ENCODE measurements around the gene NOTCH3.

NOTCH3 gene

DNA sequence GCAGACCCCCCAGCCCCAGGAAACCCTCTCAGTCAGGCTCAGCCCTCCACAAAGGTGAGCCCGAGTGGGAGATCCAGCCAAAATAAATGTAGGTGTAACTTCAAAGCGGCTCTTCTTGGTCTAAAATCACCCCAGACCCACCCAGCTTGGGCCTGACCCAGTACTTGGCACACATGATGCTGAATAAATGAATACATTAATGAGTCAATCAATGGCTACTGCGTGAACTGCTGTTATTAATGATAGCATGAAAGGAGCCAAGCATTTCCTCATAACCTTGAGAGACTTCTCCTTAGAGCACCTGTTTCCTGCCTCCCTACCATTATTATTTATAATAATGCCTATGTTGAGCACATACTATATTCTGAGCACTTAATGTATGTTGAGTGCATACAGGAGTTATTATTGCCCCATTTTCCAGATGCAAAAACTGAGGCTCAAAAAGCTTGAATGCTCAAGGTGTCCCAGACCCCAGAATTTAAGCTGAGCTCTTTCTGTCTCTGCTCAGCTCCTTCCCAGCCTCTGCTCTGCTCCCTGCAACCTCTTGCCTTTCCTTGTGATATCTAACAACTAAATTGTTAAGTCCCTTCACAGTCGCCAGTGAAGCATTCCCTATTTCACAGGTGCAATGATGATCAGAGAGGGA is 4.3 kb downstream of the NOTCH3 start:
- H3K36me3 Mint-ChIP-seq (ENCODE audit: low read depth), result no peaks in the 10 kb centered on the region
- no peak overlapping the region for H3K4me3 Mint-ChIP-seq
- peaks cover 4% of the 10 kb centered on the region for H3K4me1 Mint-ChIP-seq (ENCODE audit: low read depth)
- no peak overlapping the region for H3K27ac Mint-ChIP-seq
- no peak for DNase-seq (ENCODE audit: low spot score)
- H3K27me3 Mint-ChIP-seq (ENCODE audit: low read depth), result peaks cover 52% of the 10 kb centered on the region
- H3K9me3 Mint-ChIP-seq, result no peaks in the 10 kb centered on the region

DNA sequence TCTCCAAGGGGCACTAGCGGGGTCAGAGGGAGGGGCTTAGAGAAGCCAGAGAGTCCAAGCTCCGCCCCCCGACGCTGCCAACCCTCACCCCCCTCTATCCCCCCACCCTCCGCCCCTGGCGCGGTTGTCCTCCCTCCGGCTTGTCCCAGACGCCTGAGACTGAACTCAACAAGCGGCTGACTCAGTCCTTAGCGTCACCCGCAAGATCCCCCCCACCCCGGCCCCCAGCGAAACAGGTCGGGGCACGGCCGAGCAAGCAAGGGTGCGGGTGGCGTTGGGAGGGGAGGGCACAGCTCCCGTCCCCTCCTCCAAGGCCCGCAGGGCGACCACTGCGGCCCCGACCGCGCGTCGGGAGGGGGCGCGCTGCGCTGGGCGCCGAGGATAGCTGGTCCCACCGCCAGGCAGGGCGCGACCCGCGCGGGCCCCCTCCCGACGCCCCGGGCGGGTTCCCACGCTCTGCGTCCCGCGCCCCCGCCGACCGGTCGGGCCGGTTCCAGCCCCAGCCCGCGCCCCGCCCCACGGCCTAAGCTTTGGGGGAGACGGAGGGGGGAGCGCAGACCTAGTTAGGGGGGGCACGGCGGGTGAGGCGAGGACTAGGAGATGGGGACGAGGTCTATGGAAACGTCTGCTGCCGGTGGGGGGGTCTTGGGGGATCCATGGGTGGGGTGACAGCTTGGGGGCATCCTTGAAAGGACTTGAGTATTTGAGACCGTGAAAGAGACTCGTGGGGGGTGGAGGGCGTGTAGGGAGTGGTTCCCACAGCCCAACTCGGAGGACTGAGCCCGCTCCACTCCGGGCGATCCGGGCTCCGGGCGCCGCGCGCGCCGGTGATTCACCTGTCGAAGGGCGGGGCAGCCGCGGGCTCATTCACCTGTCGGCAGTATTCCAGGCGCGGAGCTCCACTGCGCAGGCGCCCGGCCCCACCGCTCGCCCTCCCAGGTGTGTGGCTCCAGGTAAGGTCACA is 5.1 kb downstream of the NOTCH3 start:
- Mint-ChIP-seq H3K27me3 (ENCODE audit: low read depth) (peaks cover 47% of the 10 kb centered on the region), H3K9me3 (no peaks in the 10 kb centered on the region), H3K27ac (no peak overlapping the region), H3K4me1 (ENCODE audit: low read depth) (peaks cover 4% of the 10 kb centered on the region), H3K4me3 (no peak overlapping the region), H3K36me3 (ENCODE audit: low read depth) (no peaks in the 10 kb centered on the region)
- DNase-seq (ENCODE audit: low spot score), result no peak

DNA sequence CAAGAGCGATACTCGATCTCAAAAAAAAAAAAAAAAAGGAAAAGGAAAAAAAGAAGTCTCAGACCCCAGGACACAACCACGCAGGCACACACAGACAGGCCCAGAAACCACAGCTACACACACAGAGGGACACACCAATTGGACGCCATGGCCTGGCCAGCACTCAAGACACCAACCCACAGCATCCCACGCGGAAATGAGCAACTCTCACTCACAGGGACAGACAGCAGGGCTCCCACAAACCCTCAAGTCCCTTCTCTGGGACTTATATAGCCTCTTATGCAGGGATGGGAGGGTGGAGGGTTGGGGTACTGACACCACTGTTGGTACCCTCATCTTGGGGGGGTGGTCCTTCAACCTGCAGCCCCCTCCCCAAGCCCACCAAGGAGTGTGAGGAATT is 5.9 kb downstream of the NOTCH3 start:
- no peaks in the 10 kb centered on the region for H3K36me3 Mint-ChIP-seq (ENCODE audit: low read depth)
- H3K27ac Mint-ChIP-seq, result no peak overlapping the region
- DNase-seq (ENCODE audit: low spot score), result no peak
- no peak overlapping the region for H3K4me3 Mint-ChIP-seq
- peaks cover 4% of the 10 kb centered on the region for H3K4me1 Mint-ChIP-seq (ENCODE audit: low read depth)
- H3K27me3 Mint-ChIP-seq (ENCODE audit: low read depth), result peaks cover 45% of the 10 kb centered on the region
- H3K9me3 Mint-ChIP-seq, result no peaks in the 10 kb centered on the region

DNA sequence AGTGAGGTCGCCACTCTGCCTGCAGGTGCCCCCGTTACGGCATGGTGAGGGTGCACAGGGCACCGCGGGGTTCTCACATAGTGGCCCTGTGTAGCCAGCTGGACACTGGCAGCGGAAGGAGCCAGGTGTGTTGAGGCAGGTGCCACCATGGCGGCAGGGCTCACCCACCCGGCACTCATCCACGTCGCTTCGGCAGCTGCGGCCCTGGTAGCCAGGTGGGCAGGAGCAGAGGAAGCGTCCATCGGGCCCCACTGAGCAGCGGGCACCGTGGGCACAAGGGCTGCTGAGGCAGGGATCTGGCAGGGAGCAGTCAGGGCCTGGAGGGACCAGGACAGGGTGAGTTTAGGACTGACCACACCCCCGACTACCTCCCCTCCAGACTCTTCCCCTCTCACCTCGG is 8.8 kb downstream of the NOTCH3 start:
- Mint-ChIP-seq H3K4me3 (no peak overlapping the region), H3K27me3 (ENCODE audit: low read depth) (peaks cover 25% of the 10 kb centered on the region)

DNA sequence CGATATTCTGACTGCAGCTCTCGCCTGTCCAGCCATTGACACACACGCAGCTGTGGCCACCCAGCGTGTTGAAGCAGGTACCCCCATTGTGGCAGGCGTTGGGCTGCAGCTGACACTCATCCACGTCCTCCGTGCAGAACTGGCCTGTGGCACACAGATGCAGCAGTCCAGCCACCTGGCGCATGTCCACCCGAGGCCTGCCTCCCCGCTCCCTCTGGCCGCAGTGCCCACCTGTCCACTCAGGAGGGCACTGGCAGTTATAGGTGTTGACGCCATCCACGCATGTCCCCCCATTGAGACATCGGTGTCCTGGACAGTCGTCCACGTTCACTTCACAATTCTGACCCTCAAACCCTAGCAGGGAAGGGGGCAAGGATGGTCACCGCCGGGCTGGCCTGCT is 9.3 kb downstream of the NOTCH3 start:
- DNase-seq (ENCODE audit: low spot score), result no peak
- no peak overlapping the region for H3K4me3 Mint-ChIP-seq
- H3K9me3 Mint-ChIP-seq, result no peaks in the 10 kb centered on the region
- no peak overlapping the region for H3K27ac Mint-ChIP-seq
- H3K36me3 Mint-ChIP-seq (ENCODE audit: low read depth), result no peaks in the 10 kb centered on the region
- H3K4me1 Mint-ChIP-seq (ENCODE audit: low read depth), result no peaks in the 10 kb centered on the region
- peaks cover 21% of the 10 kb centered on the region for H3K27me3 Mint-ChIP-seq (ENCODE audit: low read depth)

More for the DNA sequence above, 8.8 kb downstream of the NOTCH3 start:
- no peak for DNase-seq (ENCODE audit: low spot score)
- no peak overlapping the region for H3K27ac Mint-ChIP-seq
- H3K4me1 Mint-ChIP-seq (ENCODE audit: low read depth), result no peaks in the 10 kb centered on the region
- H3K9me3 Mint-ChIP-seq, result no peaks in the 10 kb centered on the region
- no peaks in the 10 kb centered on the region for H3K36me3 Mint-ChIP-seq (ENCODE audit: low read depth)

DNA sequence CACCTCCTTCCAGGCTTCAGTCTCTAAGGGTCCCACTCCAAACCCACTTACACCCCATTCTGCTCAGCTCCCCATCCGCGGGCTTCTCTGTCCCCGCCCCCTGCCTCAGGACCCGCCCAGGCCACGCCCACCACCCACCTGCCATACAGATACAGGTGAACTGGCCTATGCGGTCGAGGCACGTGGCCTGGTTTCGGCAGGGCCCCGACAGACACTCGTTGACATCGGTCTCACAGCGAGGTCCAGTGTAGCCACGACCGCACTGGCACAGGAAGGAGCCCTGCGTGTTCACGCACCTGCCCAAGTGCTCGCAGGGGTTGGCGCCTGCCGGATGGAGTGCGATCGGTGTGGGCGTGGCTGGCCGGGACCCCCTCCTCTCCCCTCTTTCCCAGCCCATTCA is 11.9 kb downstream of the NOTCH3 start:
- Mint-ChIP-seq H3K4me1 (ENCODE audit: low read depth) (no peaks in the 10 kb centered on the region), H3K9me3 (no peaks in the 10 kb centered on the region), H3K27me3 (ENCODE audit: low read depth) (peaks cover under 1% of the 10 kb centered on the region), H3K27ac (no peak overlapping the region), H3K36me3 (ENCODE audit: low read depth) (no peaks in the 10 kb centered on the region), H3K4me3 (no peak overlapping the region)
- no peak for DNase-seq (ENCODE audit: low spot score)

DNA sequence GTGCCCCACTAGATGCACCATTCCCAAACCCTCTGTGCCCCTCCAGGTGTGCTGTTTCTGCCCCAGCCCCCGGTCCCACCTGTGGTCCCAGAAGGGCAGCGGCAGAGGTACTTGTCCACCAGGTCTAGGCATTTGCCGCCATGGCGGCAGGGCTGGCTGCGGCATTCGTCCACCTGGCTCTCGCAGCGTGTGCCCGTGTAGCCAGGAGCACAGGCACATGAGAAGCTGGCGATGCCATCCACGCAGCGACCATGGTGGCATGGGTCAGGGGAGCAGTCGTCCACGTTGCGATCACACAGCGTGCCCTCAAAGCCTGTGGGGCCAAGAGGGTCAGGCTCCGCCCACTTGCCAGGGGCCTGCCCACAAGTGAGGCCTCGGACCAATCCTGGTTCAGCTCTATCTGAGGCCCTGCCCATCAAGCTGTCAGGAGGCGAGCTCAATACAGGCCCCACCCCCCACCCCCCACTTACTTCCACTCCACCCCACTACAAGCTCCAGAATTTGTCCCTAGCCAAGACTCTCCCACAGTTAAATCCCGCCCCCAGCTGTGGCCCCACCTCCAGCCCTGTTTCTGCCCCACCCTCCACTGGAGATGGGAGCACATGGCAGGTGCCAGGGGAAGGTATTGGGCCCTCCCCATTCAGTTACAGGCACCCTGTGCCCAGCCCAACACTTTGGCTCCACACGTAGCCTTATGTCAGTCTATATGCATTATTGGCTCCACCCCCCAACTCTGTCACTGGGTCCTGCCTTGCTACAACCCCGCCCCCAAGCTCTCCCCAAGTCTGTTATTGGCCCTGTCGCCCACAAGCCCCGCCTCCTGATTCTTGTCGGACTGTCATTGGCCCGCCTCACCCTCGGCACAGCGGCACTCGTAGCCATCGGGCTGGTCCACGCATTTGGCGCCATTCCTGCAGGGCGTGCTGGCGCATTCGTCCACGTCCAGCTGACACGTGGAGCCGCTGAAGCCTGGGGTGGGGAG is 13.5 kb downstream of the NOTCH3 start:
- Mint-ChIP-seq H3K4me3 (no peak overlapping the region), H3K4me1 (ENCODE audit: low read depth) (no peaks in the 10 kb centered on the region), H3K27ac (no peak overlapping the region), H3K9me3 (no peaks in the 10 kb centered on the region), H3K27me3 (ENCODE audit: low read depth) (no peaks in the 10 kb centered on the region), H3K36me3 (ENCODE audit: low read depth) (no peaks in the 10 kb centered on the region)
- no peak for DNase-seq (ENCODE audit: low spot score)

DNA sequence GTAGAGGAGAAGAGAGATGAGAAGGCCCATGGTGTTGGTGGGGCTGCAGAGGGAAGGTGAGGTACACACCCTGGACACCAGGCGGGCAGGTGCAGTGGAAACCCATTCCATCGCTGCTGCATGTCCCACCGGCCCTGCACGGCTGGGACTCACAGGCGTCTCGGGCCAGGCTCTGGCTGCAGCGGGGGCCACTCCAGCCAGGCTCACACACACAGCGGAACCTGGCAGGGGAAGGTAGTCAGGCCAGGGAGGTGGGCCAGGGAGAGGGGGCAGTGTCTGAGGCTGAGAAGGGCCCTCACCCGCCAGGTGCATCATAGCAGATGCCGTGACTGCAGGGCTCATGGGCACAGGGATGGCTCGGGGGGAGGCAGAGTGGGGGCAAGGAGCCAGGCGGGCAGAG is 15.6 kb downstream of the NOTCH3 start:
- Mint-ChIP-seq H3K9me3 (no peaks in the 10 kb centered on the region), H3K27ac (no peak overlapping the region), H3K36me3 (ENCODE audit: low read depth) (no peaks in the 10 kb centered on the region), H3K4me1 (ENCODE audit: low read depth) (no peaks in the 10 kb centered on the region), H3K27me3 (ENCODE audit: low read depth) (no peaks in the 10 kb centered on the region), H3K4me3 (no peak overlapping the region)
- no peak for DNase-seq (ENCODE audit: low spot score)

DNA sequence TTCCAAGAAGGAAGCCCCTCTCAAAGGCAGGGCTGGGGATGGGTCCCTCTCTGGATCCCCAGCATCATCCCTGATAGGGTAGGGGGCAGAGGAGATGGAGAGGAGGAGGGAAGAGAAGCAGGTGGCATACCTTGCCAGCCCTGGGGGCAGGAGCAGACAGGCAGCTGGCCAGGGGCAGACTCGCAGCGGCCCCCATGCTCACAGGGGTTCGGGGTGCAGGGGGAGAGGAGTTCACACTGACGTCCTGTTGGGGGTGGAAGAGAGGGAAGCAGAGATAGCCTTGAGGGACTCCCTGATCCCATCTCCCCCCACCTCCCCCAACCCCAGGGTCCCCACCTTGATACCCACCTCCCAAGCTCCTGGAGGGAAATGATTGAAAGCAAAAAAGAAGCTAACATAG is 16.0 kb downstream of the NOTCH3 start:
- Mint-ChIP-seq H3K9me3 (no peaks in the 10 kb centered on the region), H3K4me3 (no peak overlapping the region), H3K27ac (no peak overlapping the region), H3K27me3 (ENCODE audit: low read depth) (no peaks in the 10 kb centered on the region), H3K4me1 (ENCODE audit: low read depth) (no peaks in the 10 kb centered on the region), H3K36me3 (ENCODE audit: low read depth) (no peaks in the 10 kb centered on the region)
- no peak for DNase-seq (ENCODE audit: low spot score)

DNA sequence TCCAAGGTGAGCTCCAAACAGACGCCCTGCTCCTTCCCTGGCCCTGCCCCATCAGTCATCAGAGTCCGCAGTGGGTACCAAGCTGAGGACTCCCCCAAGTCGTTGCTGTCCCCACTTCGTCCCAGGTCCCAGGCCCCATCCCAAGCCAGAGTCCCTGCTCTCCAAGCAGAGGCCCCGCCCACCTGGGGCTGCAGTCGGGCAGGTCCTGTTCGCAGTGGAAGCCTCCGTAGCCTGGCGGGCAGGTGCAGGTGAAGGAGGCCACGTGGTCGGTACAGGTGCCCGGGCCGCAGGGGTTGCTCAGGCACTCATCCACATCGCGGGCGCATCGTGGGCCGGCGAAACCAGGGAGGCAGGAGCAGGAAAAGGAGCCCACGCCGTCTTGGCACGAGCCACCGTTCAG is 19.4 kb downstream of the NOTCH3 start:
- peaks cover 7% of the 10 kb centered on the region for H3K27me3 Mint-ChIP-seq (ENCODE audit: low read depth)
- no peaks in the 10 kb centered on the region for H3K9me3 Mint-ChIP-seq
- no peak overlapping the region for H3K4me3 Mint-ChIP-seq
- H3K4me1 Mint-ChIP-seq (ENCODE audit: low read depth), result peaks cover 5% of the 10 kb centered on the region
- DNase-seq (ENCODE audit: low spot score), result no peak
- no peaks in the 10 kb centered on the region for H3K36me3 Mint-ChIP-seq (ENCODE audit: low read depth)
- no peak overlapping the region for H3K27ac Mint-ChIP-seq

DNA sequence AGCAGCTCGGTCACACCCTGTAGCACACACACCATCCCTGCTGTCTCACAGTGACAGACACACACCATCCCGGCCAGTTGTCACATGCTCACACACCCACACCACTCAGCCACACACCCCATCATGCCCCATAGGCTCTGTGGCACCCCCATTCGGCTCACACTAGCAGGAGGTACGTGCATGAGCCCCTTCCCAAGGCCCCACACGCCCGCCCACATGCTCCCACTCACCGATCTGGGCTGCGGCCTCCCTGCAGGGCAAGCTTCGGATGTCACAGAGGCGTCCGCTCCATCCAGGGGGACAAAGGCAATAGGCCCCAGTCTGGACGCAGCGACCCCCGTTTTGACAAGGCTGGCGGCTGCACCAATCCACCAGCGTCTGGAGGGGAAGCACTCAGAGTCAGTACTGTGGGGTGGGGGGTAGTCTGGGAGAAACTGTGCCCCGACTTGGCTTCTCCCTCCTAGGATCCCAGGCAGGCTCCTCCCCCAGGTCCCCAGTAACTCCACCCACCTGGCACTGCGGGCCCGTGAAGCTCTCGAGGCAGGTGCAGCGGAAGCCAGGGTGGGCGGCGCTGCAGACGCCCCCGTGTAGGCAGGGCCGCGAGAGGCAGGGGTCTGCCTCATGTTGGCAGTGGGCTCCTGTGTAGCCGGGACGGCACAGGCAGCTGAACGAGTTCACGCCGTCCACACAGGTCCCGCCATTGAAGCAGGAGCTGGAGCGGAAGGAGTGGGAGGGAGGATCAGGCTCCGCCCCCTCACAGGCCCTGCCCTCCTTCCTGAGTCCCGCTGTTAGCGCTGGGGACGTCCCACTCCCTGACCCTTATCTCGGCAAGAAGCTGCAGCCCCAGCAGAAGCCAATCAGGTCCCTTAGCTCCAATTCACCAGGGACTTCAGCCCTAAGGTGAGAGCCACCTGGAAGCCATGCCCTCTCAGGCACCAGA is 20.1 kb downstream of the NOTCH3 start:
- Mint-ChIP-seq H3K36me3 (ENCODE audit: low read depth) (no peaks in the 10 kb centered on the region), H3K4me1 (ENCODE audit: low read depth) (peaks cover 5% of the 10 kb centered on the region), H3K9me3 (no peaks in the 10 kb centered on the region), H3K27ac (no peak overlapping the region), H3K4me3 (no peak overlapping the region), H3K27me3 (ENCODE audit: low read depth) (peaks cover 9% of the 10 kb centered on the region)
- no peak for DNase-seq (ENCODE audit: low spot score)

DNA sequence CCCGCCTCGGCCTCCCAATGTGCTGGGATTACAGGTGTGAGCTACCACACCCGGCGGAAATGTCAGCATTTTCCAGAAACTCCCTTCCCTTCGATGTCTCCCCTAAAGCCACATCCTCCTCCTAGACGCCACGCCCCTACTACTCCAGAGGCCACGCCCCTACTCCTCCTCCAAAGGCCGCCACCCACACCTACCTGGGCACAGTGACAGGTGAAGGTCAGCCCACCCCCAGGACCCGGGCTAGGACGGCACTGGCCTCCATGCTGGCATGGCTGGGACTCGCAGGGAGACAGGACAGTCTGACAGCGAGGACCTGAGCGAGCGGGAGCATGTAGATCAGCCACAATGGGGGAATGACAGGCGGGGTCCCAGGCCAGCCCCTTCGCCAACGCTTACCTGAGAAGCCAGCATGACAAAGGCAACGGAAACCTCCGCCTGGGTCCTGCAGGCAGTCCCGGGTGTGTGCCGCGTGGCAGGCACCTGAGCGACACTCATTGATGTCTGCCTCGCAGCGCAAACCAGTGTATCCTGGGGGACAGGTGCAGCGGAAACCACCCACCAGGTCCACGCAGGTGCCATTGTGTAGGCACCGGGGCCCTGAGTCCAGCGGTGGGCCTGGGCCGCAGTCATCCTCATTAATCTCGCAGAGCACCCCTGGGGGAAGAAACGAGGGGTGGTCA is 22.0 kb downstream of the NOTCH3 start:
- Mint-ChIP-seq H3K27me3 (ENCODE audit: low read depth) (peaks cover 10% of the 10 kb centered on the region), H3K9me3 (no peaks in the 10 kb centered on the region), H3K4me1 (ENCODE audit: low read depth) (peaks cover 5% of the 10 kb centered on the region), H3K4me3 (no peak overlapping the region), H3K27ac (no peak overlapping the region), H3K36me3 (ENCODE audit: low read depth) (no peaks in the 10 kb centered on the region)
- DNase-seq (ENCODE audit: low spot score), result no peak

Data from T-helper 2 cell treated with Interferon-gamma antibody and Interleukin-4, amounts not matched to agents 5 μg/mL and 100 μg/mL, for 36 hours (primary cell).